PC-3 (cell line): Measurements from ENCODE around the gene NANS.

Experiments
- EZH2 ChIP-seq: fragments of 300-600 bp; sonication (generic); IDR thresholded peaks from one replicate; pipeline ENCODE4 v1.6.1; 2017; ENCODE audit warnings: antibody characterized with exemption, mild to moderate bottlenecking, low read length; ENCODE audit not compliant: unreplicated experiment
- EZH2phosphoT487 ChIP-seq: fragments of 300-600 bp; sonication (generic); IDR thresholded peaks from 2 replicates; pipeline ENCODE4 v1.6.1; 2018; ENCODE audit warnings: mild to moderate bottlenecking, antibody characterized with exemption, low read length, borderline replicate concordance
- TF ChIP-seq, protein P1 (sequence below): fragments of 300-600 bp; sonication (generic); conservative IDR thresholded peaks from 2 replicates; pipeline ENCODE4 v1.5.1; 2017; ENCODE audit warnings: antibody characterized with exemption, low read depth, mild to moderate bottlenecking, low read length

DNA sequence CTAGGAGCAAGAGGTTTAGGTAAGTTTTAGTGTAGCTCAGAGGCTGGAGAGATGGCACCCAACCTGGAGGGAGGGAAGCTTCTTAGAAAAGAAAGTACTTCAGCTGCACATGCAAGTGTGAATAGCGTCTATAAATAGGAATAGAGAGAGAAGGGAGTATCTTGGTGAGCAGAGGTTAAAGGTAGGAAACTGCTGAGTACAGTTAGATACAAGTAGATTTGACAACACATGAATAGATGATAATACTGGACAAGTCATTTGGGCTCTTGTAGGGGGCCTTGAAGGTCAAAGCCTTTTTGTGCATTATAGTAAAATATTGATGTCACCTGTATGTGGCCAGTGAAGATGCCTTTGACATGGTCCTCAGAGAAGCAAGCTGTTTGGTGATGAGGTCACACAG is 39.2 kb upstream of the NANS start:
- TF ChIP-seq, protein P1, sequence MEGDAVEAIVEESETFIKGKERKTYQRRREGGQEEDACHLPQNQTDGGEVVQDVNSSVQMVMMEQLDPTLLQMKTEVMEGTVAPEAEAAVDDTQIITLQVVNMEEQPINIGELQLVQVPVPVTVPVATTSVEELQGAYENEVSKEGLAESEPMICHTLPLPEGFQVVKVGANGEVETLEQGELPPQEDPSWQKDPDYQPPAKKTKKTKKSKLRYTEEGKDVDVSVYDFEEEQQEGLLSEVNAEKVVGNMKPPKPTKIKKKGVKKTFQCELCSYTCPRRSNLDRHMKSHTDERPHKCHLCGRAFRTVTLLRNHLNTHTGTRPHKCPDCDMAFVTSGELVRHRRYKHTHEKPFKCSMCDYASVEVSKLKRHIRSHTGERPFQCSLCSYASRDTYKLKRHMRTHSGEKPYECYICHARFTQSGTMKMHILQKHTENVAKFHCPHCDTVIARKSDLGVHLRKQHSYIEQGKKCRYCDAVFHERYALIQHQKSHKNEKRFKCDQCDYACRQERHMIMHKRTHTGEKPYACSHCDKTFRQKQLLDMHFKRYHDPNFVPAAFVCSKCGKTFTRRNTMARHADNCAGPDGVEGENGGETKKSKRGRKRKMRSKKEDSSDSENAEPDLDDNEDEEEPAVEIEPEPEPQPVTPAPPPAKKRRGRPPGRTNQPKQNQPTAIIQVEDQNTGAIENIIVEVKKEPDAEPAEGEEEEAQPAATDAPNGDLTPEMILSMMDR = no peak
- no peak for TF ChIP-seq EZH2
- no peak for TF ChIP-seq EZH2phosphoT487
